Measurements from ENCODE around the gene RARS2. TPM values are rescaled to one million over a fixed set of nuclear protein-coding genes. Genes with fewer than 3 reads are reported as not detected.

RARS2 gene
- total and polyA plus RNA-seq, 5 donors, result 14.5 to 26.0 (median 20.2) TPM

DNA sequence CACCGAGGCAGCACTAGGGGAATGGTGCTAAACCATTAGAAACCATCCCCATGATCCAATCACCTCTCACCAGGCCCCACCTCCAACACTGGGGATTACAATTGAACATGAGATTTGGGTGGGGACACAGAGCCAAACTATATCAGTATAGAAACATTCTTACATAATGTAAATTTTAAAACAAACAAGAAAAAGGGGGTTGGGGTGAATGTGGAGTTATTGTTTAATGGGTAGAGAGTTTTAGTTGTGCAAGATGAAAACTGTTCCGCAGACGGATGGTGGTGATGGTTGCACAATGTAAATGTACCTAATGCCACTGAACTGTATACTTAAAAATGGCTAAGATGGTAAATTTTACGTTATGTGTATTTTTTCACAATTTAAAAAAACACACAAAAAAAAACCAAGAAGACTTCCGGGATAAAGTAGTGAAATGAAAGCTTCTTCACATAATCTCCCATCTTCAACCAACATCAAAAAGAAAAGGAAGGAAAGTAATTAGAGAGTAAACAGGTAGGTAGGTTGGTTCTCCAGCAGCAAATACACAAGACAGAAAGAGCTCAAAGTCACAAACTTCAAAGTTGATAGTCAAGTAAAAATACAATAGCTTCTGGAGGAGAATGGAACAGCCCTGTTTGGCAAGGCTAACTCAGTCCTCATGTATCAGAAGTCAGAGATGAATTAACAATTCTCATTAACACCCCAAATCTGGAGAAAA is 16.3 kb downstream of the RARS2 start:
- Histone ChIP-seq H3K9me3 (ENCODE audit: control insufficient read depth, low read length) (no peaks in the 10 kb centered on the region), H3K27me3 (ENCODE audit: control insufficient read depth, insufficient read depth) (no peaks in the 10 kb centered on the region), H3K27ac (ENCODE audit: low read length) (no peak overlapping the region), H3K4me1 (ENCODE audit: control insufficient read depth, insufficient read depth, low read length) (no peaks in the 10 kb centered on the region), H3K4me3 (ENCODE audit: low read length) (no peak overlapping the region)
- 92% methylated on average over 5 of the region's 5 CpGs for WGBS
- DNase-seq (no peak), ATAC-seq (no peak)
- intact Hi-C loops (cut with DNase I), result no loop called here

- intact Hi-C loops (cut with DNase I), result no loop called here
- 82% methylated on average over 3 of the region's 3 CpGs for WGBS
- ATAC-seq, result no peak
These were observed 16.9 kb downstream of the RARS2 start for GRCh38 chr6:87572883-87573282.

DNA sequence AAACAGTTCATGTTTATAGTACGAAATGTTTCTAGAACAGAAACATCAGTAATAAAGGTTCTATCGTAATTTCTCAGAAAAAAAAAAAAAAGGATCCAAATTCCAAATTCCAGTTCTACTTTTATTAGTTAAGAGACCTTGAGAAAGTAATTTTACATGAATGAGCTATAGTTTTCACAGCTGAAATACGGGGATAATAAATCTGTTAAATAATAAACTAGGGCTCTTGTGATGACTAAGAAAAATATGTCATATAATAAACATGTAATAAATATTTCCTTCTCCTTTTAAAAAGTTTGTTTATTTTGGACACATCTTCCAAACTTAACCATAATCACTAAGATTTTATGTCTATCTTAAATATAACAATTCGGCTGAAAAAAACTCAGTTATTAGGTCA is 17.8 kb downstream of the RARS2 start:
- Histone ChIP-seq H3K4me1 (ENCODE audit: control insufficient read depth, insufficient read depth, low read length) (no peaks in the 10 kb centered on the region), H3K27me3 (ENCODE audit: control insufficient read depth, insufficient read depth) (no peaks in the 10 kb centered on the region), H3K9me3 (ENCODE audit: control insufficient read depth, low read length) (no peaks in the 10 kb centered on the region), H3K27ac (ENCODE audit: low read length) (no peak overlapping the region), H3K4me3 (ENCODE audit: low read length) (no peak overlapping the region)
- no peak for DNase-seq
- intact Hi-C loops (cut with DNase I), result no loop called here
- WGBS, result 75% methylated on average over 4 of the region's 4 CpGs
- no peak for ATAC-seq

More at GRCh38 chr6:87572883-87573282, 16.9 kb downstream of the RARS2 start:
- DNase-seq, result no peak
- Histone ChIP-seq H3K9me3 (ENCODE audit: control insufficient read depth, low read length) (no peaks in the 10 kb centered on the region), H3K27me3 (ENCODE audit: control insufficient read depth, insufficient read depth) (no peaks in the 10 kb centered on the region), H3K27ac (ENCODE audit: low read length) (no peak overlapping the region), H3K4me1 (ENCODE audit: control insufficient read depth, insufficient read depth, low read length) (no peaks in the 10 kb centered on the region), H3K4me3 (ENCODE audit: low read length) (no peak overlapping the region)

DNA sequence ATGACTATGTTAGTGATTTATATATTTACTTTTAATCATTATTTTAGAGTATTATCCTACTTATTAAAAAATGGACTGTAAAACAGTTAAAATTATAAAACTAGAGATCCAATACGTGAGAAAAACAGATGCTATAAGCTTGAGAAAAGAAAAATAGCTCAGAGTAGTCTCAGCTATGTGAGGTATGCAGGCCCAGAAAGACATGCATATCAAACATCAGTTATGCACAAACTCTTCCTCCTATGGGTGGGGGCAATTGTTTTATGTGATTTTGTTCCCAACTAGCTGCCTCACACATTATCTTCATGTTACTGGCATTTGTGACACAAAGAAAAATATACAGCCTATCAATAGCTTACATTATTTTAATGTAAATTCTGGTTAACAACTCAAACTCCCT is 28.8 kb downstream of the RARS2 start:
- H3K27ac ChIP-seq (ENCODE audit: low read length), result no peak overlapping the region
- WGBS, result 72% methylated on average over 1 of the region's 1 CpG
- ATAC-seq (no peak), DNase-seq (no peak)
- H3K27me3 ChIP-seq (ENCODE audit: control insufficient read depth, insufficient read depth), result no peaks in the 10 kb centered on the region
- H3K9me3 ChIP-seq (ENCODE audit: control insufficient read depth, low read length), result no peaks in the 10 kb centered on the region
- intact Hi-C loops (cut with DNase I), result no loop called here
- peaks cover 2% of the 10 kb centered on the region for H3K4me1 ChIP-seq (ENCODE audit: control insufficient read depth, insufficient read depth, low read length)
- no peak overlapping the region for H3K4me3 ChIP-seq (ENCODE audit: low read length)

DNA sequence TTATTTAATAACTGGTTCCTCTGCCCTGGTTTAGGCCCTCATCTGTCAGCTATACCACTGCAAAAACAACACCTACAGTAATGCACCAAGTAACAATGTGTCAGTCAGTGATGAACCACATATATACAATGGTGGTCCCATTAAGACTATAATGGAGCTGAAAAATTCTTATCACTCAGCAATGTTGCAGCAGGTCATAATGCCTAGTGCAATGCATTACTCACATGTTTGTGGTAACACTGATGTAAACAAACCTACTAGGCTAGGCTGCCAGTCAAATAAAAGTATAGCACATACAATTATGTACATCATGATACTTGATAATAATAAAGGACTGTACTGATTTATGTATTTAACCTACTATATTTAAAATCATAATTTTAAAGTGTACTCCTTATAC is 31.3 kb downstream of the RARS2 start:
- Histone ChIP-seq H3K27me3 (ENCODE audit: control insufficient read depth, insufficient read depth) (no peaks in the 10 kb centered on the region), H3K4me1 (ENCODE audit: control insufficient read depth, insufficient read depth, low read length) (no peaks in the 10 kb centered on the region), H3K27ac (ENCODE audit: low read length) (no peak overlapping the region), H3K4me3 (ENCODE audit: low read length) (no peak overlapping the region), H3K9me3 (ENCODE audit: control insufficient read depth, low read length) (no peaks in the 10 kb centered on the region)
- intact Hi-C loops (cut with DNase I), result no loop called here
- no peak for ATAC-seq
- DNase-seq, result no peak

- intact Hi-C loops (cut with DNase I), result no loop called here
- DNase-seq, result no peak
- H3K4me1 ChIP-seq (ENCODE audit: control insufficient read depth, insufficient read depth, low read length), result no peaks in the 10 kb centered on the region
- no peak overlapping the region for H3K4me3 ChIP-seq (ENCODE audit: low read length)
- no peaks in the 10 kb centered on the region for H3K9me3 ChIP-seq (ENCODE audit: control insufficient read depth, low read length)
- H3K27me3 ChIP-seq (ENCODE audit: control insufficient read depth, insufficient read depth), result no peaks in the 10 kb centered on the region
- no peak for ATAC-seq
- no peak overlapping the region for H3K27ac ChIP-seq (ENCODE audit: low read length)
These were observed 34.3 kb downstream of the RARS2 start for GRCh38 chr6:87555506-87555905.

DNA sequence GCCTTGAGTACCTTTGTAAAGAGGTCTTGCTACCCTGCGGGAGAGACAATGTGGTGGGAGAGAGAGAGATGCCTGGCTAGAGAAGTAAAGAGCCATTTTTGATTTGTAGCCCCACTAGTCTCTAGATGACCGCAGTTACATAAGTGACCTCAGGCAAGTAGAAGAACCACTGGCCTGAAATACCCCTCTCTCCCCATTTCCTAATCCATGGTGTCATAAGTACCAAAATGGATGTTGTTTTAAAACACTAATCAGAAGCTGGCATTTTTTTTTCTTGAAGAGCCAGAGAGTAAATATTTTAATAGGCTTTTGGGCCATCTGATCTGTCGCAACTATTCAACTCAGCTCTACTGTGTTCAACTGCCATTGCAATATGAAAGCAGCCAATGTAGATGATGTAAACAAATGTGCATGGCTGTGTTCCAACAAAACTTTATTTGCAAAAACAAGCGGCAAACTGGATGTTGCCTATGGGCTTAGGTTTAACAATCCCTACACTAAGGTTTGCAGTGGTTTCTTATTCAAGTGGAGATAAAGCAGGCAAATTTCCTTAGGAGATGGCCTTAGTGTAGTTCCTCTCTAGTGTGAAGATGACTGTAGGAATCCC is 36.5 kb downstream of the RARS2 start:
- ATAC-seq (no peak), DNase-seq (no peak)
- 92% methylated on average over 4 of the region's 4 CpGs for WGBS
- intact Hi-C loops (cut with DNase I), result no loop called here
- no peaks in the 10 kb centered on the region for H3K4me1 ChIP-seq (ENCODE audit: control insufficient read depth, insufficient read depth, low read length)
- H3K27ac ChIP-seq (ENCODE audit: low read length), result no peak overlapping the region
- H3K27me3 ChIP-seq (ENCODE audit: control insufficient read depth, insufficient read depth), result no peaks in the 10 kb centered on the region
- H3K4me3 ChIP-seq (ENCODE audit: low read length), result no peak overlapping the region
- no peaks in the 10 kb centered on the region for H3K9me3 ChIP-seq (ENCODE audit: control insufficient read depth, low read length)

DNA sequence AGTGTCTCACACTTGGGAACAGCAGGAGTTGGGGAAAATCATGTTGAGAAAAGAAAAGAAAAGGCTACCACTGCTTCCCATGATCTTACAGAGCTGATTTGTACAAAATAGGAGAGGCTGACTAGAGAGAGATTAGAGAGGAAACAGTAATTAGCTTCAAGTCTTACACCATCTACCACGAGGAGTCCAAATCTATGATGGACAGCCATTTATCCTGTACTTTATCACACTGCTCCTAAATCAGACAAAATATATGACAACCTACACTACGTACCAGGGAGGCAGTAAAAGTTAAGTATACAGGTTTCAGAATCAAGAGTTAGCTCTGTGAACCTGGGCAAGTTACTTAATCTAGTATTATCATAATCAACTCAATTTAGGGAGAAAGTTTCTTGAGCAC is 38.0 kb downstream of the RARS2 start:
- intact Hi-C loops (cut with DNase I), result no loop called here
- WGBS, result 65% methylated on average over 2 of the region's 2 CpGs
- ATAC-seq, result no peak
- Histone ChIP-seq H3K4me1 (ENCODE audit: control insufficient read depth, insufficient read depth, low read length) (no peaks in the 10 kb centered on the region), H3K4me3 (ENCODE audit: low read length) (no peak overlapping the region), H3K9me3 (ENCODE audit: control insufficient read depth, low read length) (no peaks in the 10 kb centered on the region), H3K27ac (ENCODE audit: low read length) (no peak overlapping the region), H3K27me3 (ENCODE audit: control insufficient read depth, insufficient read depth) (no peaks in the 10 kb centered on the region)
- no peak for DNase-seq

DNA sequence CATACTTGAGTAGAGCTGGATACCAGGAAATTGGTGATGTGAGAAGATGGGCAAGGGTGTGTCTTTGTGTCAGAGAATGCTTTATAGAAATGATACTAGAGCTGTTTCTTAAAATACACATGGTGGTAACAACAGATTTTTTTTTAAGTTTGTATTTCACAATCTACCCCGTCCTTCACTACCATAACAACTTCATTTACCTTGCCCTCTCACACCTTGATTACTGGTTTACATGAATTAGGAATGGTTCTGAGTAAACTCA is 45.4 kb downstream of the RARS2 start:
- intact Hi-C loops (cut with DNase I), result no loop called here
- no peak for DNase-seq
- H3K27ac ChIP-seq (ENCODE audit: low read length), result no peak overlapping the region
- no peak overlapping the region for H3K4me3 ChIP-seq (ENCODE audit: low read length)
- no peaks in the 10 kb centered on the region for H3K27me3 ChIP-seq (ENCODE audit: control insufficient read depth, insufficient read depth)
- H3K4me1 ChIP-seq (ENCODE audit: control insufficient read depth, insufficient read depth, low read length), result no peaks in the 10 kb centered on the region
- no peak for ATAC-seq
- no peaks in the 10 kb centered on the region for H3K9me3 ChIP-seq (ENCODE audit: control insufficient read depth, low read length)
- 83% methylated on average over 1 of the region's 1 CpG for WGBS

DNA sequence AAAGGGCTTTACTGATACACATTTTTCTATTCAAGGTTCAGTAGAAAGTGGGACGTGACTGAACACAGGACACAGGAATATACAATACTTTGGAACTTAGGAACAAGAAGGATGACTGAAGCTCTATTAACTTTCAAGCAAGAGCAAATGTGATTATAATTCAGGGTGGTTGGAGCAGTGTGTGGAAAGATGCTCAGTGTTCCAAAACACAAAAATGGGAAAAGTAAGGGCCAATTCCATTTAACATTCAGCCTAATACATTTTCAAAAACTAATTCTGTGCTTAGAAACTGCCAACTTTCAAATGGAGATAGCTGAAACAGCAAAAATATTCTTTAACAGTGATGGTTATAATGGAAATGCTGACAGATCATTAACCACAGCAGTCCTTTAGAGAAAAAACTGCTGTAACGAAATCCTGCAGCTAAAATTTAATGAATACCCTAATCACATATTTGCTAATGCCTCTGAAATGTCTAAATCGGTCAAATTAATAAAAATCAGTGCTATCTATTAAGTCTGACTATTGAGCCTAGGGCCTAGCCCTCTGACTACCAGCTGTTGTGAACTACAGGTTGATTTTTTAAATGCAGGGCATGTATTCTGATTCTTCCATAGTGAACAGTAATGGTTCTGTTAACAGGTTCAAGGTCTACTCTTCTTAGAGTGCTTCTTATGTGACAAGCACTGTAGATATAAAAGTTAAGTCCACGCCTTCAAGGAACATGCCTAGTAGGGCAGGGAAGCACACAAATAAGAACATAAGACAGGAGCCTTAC is 45.9 kb downstream of the RARS2 start:
- H3K4me1 ChIP-seq (ENCODE audit: control insufficient read depth, insufficient read depth, low read length), result no peaks in the 10 kb centered on the region
- H3K27me3 ChIP-seq (ENCODE audit: control insufficient read depth, insufficient read depth), result no peaks in the 10 kb centered on the region
- intact Hi-C loops (cut with DNase I), result no loop called here
- no peaks in the 10 kb centered on the region for H3K9me3 ChIP-seq (ENCODE audit: control insufficient read depth, low read length)
- ATAC-seq (no peak), DNase-seq (no peak)
- no peak overlapping the region for H3K27ac ChIP-seq (ENCODE audit: low read length)
- WGBS, result 86% methylated on average over 4 of the region's 4 CpGs
- no peak overlapping the region for H3K4me3 ChIP-seq (ENCODE audit: low read length)

DNA sequence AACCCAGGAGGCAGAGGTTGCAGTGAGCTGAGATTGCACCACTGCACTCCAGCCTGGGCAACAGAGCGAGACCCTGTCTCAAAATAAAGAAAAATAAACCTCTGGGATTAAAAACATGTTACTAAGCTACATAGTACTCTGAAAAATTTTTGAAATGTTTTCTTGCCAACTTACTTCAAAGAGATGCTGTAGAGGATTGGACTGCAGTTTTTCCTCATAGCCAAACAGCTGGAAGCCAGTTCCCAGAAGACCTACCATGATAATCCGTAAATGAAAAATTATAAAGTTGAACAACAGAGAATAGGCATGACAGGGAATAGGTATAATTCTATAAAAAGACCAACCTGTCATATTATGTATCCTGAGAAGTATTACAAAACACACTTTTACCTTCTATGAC is 48.0 kb downstream of the RARS2 start:
- no peak overlapping the region for H3K4me3 ChIP-seq (ENCODE audit: low read length)
- intact Hi-C loops (cut with DNase I), result no loop called here
- DNase-seq, result no peak
- H3K9me3 ChIP-seq (ENCODE audit: control insufficient read depth, low read length), result no peaks in the 10 kb centered on the region
- no peak for ATAC-seq
- H3K27ac ChIP-seq (ENCODE audit: low read length), result no peak overlapping the region
- 55% methylated on average over 2 of the region's 2 CpGs for WGBS
- no peaks in the 10 kb centered on the region for H3K27me3 ChIP-seq (ENCODE audit: control insufficient read depth, insufficient read depth)
- no peaks in the 10 kb centered on the region for H3K4me1 ChIP-seq (ENCODE audit: control insufficient read depth, insufficient read depth, low read length)
